Measurements from ENCODE around the gene DYNLRB1.

Gene DYNLRB1

GRCh38 chr20:34579979-34580940 is 64.0 kb downstream of the DYNLRB1 start:
- DNase-seq: peak; percentile 20 to 30

- DNase-seq: no peak
Observed at GRCh38 chr20:34581341-34582184, 65.3 kb downstream of the DYNLRB1 start.

DNA sequence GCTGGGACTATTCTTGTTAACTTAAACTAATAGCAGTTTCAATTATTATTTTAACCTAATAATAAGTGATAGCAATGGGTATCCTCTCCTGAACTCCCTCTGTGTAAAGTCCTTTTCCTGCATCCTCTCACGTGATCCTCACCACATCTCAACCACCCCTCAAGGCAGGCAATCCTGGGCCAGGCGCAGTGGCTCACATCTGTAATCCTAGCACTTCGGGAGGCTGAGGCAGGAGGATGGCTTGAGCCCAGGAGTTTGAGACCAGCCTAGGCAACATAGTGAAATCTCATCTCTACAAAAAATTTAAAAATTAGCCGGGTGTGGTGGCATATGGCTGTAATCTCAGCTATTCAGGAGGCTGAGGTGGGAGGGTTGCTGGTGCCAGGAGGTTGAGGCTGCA is 66.0 kb downstream of the DYNLRB1 start:
- DNase-seq: no peak

- DNase-seq: no peak
Observed at GRCh38 chr20:34582911-34583310, 66.7 kb downstream of the DYNLRB1 start.

GRCh38 chr20:34583544-34583943 is 67.3 kb downstream of the DYNLRB1 start:
- no peak for DNase-seq

DNA sequence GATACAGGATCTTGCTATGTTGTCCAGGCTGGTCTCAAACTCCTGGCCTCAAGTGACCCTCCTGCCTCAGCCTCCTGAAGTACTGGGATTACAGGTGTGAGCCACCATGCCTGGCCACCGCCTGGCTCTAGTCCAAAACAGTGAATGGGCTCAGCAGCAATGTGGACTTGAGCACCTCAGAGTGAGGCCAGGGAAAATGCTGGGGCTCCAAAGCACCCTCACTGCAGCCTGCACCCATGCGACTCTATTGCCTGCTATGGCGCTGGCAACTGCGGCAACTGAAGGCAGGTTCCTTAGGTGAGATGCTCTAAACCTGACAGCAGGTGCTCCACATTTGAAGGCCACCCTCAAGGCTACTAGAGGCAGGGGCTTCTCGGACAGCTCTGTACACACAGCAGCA is 68.8 kb downstream of the DYNLRB1 start:
- no peak for DNase-seq

GRCh38 chr20:34586488-34587163 is 70.4 kb downstream of the DYNLRB1 start:
- no peak for DNase-seq
